ENCODE results near the gene CHST3.

Gene CHST3

GRCh38 chr10:72044417-72045041 lies 80.3 kb downstream of the CHST3 start:
- no peak overlapping the region for H3K4me2 ChIP-seq (ENCODE audit: low read depth, low read length, poor library complexity, severe bottlenecking)
- H3K9me2 ChIP-seq (replicated peaks; ENCODE audit: low read depth, low read length): no peaks in the 10 kb centered on the region
- H3K9me3 ChIP-seq (ENCODE audit: insufficient read depth, low read depth, low read length): no peaks in the 10 kb centered on the region
- H3K27me3 ChIP-seq (ENCODE audit: insufficient read depth, low read length, poor library complexity, severe bottlenecking): no peaks in the 10 kb centered on the region
- no peaks in the 10 kb centered on the region for H3F3A ChIP-seq (ENCODE audit: low read depth)
- H3K9ac ChIP-seq (ENCODE audit: low read depth, low read length, poor library complexity, severe bottlenecking): no peak overlapping the region
- H4K20me1 ChIP-seq (ENCODE audit: insufficient read depth, low read length, poor library complexity, severe bottlenecking): no peaks in the 10 kb centered on the region
- H3K79me2 ChIP-seq (ENCODE audit: insufficient read depth, low read length): no peaks in the 10 kb centered on the region
- no peaks in the 10 kb centered on the region for H3K4me1 ChIP-seq (ENCODE audit: insufficient read depth, low read length, poor library complexity, severe bottlenecking)
- no peaks in the 10 kb centered on the region for H3K36me3 ChIP-seq (ENCODE audit: insufficient read depth, low read length)
- H2AFZ ChIP-seq (ENCODE audit: low read length): no peak overlapping the region
- H3K4me3 ChIP-seq (ENCODE audit: low read length, poor library complexity, severe bottlenecking): no peak overlapping the region
- TF ChIP-seq CTCF (conservative IDR thresholded peaks at IDR 0.05; ENCODE audit: low read length): no peak
- TF ChIP-seq EZH2phosphoT487 (IDR thresholded peaks at IDR 0.05; ENCODE audit: borderline replicate concordance): no peak

GRCh38 chr10:72045586-72045985 lies 81.4 kb downstream of the CHST3 start:
- no peak overlapping the region for H3K4me3 ChIP-seq (ENCODE audit: low read length, poor library complexity, severe bottlenecking)
- H3F3A ChIP-seq (ENCODE audit: low read depth): no peaks in the 10 kb centered on the region
- H3K4me1 ChIP-seq (ENCODE audit: insufficient read depth, low read length, poor library complexity, severe bottlenecking): no peaks in the 10 kb centered on the region
- no peaks in the 10 kb centered on the region for H3K9me2 ChIP-seq (replicated peaks; ENCODE audit: low read depth, low read length)
- no peak overlapping the region for H3K9ac ChIP-seq (ENCODE audit: low read depth, low read length, poor library complexity, severe bottlenecking)
- H3K27me3 ChIP-seq (ENCODE audit: insufficient read depth, low read length, poor library complexity, severe bottlenecking): no peaks in the 10 kb centered on the region
- no peaks in the 10 kb centered on the region for H3K79me2 ChIP-seq (ENCODE audit: insufficient read depth, low read length)
- no peaks in the 10 kb centered on the region for H3K9me3 ChIP-seq (ENCODE audit: insufficient read depth, low read depth, low read length)
- H4K20me1 ChIP-seq (ENCODE audit: insufficient read depth, low read length, poor library complexity, severe bottlenecking): no peaks in the 10 kb centered on the region
- H3K36me3 ChIP-seq (ENCODE audit: insufficient read depth, low read length): no peaks in the 10 kb centered on the region
- no peak overlapping the region for H2AFZ ChIP-seq (ENCODE audit: low read length)
- TF ChIP-seq EZH2phosphoT487 (IDR thresholded peaks at IDR 0.05; ENCODE audit: borderline replicate concordance): no peak
- no peak for TF ChIP-seq CTCF (conservative IDR thresholded peaks at IDR 0.05; ENCODE audit: low read length)
- no peak overlapping the region for H3K4me2 ChIP-seq (ENCODE audit: low read depth, low read length, poor library complexity, severe bottlenecking)

- H3K27me3 ChIP-seq (ENCODE audit: insufficient read depth, low read length, poor library complexity, severe bottlenecking): no peaks in the 10 kb centered on the region
- H3K4me3 ChIP-seq (ENCODE audit: low read length, poor library complexity, severe bottlenecking): no peak overlapping the region
- no peaks in the 10 kb centered on the region for H3F3A ChIP-seq (ENCODE audit: low read depth)
- no peak overlapping the region for H3K9ac ChIP-seq (ENCODE audit: low read depth, low read length, poor library complexity, severe bottlenecking)
- no peak overlapping the region for H3K4me2 ChIP-seq (ENCODE audit: low read depth, low read length, poor library complexity, severe bottlenecking)
- H2AFZ ChIP-seq (ENCODE audit: low read length): peak overlapping the region; percentile 62
- no peaks in the 10 kb centered on the region for H3K9me2 ChIP-seq (replicated peaks; ENCODE audit: low read depth, low read length)
- TF ChIP-seq CTCF (conservative IDR thresholded peaks at IDR 0.05; ENCODE audit: low read length) (peak; percentile 100), EZH2phosphoT487 (IDR thresholded peaks at IDR 0.05; ENCODE audit: borderline replicate concordance) (no peak)
- H3K9me3 ChIP-seq (ENCODE audit: insufficient read depth, low read depth, low read length): no peaks in the 10 kb centered on the region
- H3K4me1 ChIP-seq (ENCODE audit: insufficient read depth, low read length, poor library complexity, severe bottlenecking): no peaks in the 10 kb centered on the region
- H3K79me2 ChIP-seq (ENCODE audit: insufficient read depth, low read length): no peaks in the 10 kb centered on the region
- no peaks in the 10 kb centered on the region for H4K20me1 ChIP-seq (ENCODE audit: insufficient read depth, low read length, poor library complexity, severe bottlenecking)
- H3K36me3 ChIP-seq (ENCODE audit: insufficient read depth, low read length): no peaks in the 10 kb centered on the region
These were observed 84.4 kb downstream of the CHST3 start for GRCh38 chr10:72048450-72049124.
